ENCODE measurements around the gene CHGA.

- TF ChIP-seq POLR2A (IDR thresholded peaks at IDR 0.05; ENCODE audit: borderline replicate concordance, extremely low read depth, insufficient read depth, insufficient read length) (no peak), CTCF (IDR thresholded peaks at IDR 0.05 in 2 of 3, conservative IDR thresholded peaks at IDR 0.05 in 1 of 3; ENCODE audit: borderline replicate concordance in 1 of 3, insufficient read depth in 1 of 3, low read depth in 2 of 3, low read length in 2 of 3) (no peak), EZH2 (IDR thresholded peaks at IDR 0.05) (no peak), EZH2phosphoT487 (IDR thresholded peaks at IDR 0.05; ENCODE audit: borderline replicate concordance) (no peak), ELF1 (IDR thresholded peaks at IDR 0.05; ENCODE audit: borderline replicate concordance, low read depth) (no peak), MAX (IDR thresholded peaks at IDR 0.05) (no peak), ZFX (IDR thresholded peaks at IDR 0.05) (no peak), REST (IDR thresholded peaks at IDR 0.05; ENCODE audit: low read depth) (no peak), POLR2AphosphoS5 (IDR thresholded peaks at IDR 0.05; ENCODE audit: low read depth, low read length) (no peak), RAD21 (IDR thresholded peaks at IDR 0.05; ENCODE audit: low read depth) (no peak)
These were observed 26.7 kb downstream of the CHGA start for GRCh38 chr14:92949496-92950192.

Data from HCT116 (cell line).